Erythroblast (primary cell): Measurements from ENCODE around the gene ALDH3B1.

ENCODE experiments used
- DNase-seq, 2 experiments: peaks; one replicate each; lab custom pipeline; 2025; lab: John Stamatoyannopoulos, UW
- GATA1 ChIP-seq: IDR thresholded peaks from 2 replicates; pipeline ENCODE4 v1.6.1; 2011; ENCODE audit warnings: low read depth, mild to moderate bottlenecking, control low read depth, low read length, moderate library complexity
- POLR2A ChIP-seq: IDR thresholded peaks from 2 replicates; pipeline ENCODE4 v1.6.1; 2011; ENCODE audit warnings: mild to moderate bottlenecking, low read length

ALDH3B1 gene

GRCh38 chr11:68066742-68067141 lies 56.6 kb downstream of the ALDH3B1 start:
- no peak for DNase-seq
- TF ChIP-seq GATA1 (no peak), POLR2A (no peak)

DNA sequence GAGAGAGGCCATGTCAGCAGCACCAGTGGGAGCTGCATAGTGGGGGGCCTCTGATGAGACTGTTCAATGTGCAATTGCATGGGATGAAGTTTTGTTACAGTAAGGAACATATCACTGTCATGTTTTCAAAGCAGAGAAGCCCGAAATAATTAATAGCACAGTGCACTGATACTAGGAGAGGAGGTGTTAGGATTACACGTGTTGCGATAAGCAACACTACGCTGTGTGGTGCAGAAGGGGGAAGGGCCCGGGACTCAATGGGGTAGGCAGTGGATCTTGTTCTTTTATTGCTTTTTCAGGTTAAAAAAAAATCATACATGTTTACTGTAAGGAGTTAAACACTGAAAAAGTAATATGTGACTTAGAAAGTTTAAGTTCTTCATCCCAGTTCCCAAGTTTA lies 57.9 kb downstream of the ALDH3B1 start:
- TF ChIP-seq POLR2A (no peak), GATA1 (no peak)
- no peak for DNase-seq

DNA sequence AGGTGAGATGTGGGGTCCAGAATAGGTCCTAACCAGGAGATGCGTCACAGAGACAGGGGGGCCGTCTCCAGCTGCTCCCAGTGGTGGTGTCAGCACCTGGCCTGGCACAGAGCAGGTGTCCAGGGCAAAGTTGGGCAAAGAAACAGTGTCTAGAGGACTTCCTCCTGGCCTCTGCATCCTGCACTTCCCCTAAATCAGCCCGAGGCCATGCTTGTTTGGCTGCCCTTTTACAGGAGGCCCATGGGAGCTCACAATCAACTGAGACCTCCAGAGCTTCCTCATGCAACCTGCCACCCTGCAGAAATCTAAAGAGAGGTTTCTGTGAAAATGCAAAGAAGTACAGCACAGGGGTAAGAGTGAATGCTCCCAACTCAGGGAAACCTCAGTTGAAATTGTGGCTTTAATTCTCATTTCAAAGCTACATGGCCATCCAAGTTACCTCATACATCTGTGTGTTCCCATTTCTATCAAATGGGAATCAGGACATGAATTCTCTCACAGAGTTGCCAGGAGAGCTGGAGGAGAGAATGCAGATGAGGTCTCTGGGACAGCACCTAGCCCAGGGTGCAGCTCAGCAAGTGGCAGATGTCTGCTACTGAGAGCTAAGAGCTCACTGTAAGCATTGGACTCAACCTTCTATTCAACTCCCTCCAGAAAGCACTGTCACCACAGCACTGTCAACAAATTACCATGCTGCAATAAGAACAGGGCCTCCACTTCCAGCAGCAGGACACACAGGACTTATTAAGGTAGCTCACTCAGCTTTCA lies 61.3 kb downstream of the ALDH3B1 start:
- TF ChIP-seq GATA1 (no peak), POLR2A (no peak)
- no peak for DNase-seq

- DNase-seq = no peak
- TF ChIP-seq GATA1 = no peak
- no peak for TF ChIP-seq POLR2A
Measured at GRCh38 chr11:68074584-68075352, 64.6 kb downstream of the ALDH3B1 start.

DNA sequence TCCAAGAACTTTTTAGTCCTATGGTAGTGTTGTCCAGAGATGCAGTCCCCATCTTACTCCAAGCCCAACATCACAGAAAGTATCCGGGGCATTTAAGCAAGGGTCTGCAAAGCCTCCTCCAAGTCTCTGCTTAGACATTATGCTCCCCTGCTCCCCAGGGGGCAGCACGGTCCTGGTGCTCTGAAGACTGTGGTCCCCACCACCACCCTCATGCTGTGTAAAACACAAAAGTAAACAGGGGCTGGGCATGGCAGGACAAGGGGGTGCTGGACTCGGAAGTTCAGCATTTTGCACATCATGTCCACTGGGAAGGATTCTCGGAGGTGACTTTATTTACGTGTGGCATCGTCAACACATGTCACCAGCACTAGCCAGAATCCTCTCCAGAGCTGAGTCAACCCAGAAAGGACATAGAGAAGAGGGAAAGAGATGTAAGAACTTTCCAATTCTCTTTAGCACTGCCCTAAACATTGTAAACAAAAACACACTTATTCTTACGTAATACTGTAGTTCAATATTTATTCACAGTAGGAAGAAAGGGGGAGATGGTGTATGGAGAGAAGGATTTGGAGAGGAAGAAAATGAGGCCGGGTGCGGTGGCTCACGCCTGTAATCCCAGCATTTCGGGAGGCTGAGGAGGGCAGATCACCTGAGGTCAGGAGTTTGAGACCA lies 66.4 kb downstream of the ALDH3B1 start:
- DNase-seq = peak in 1 of 2 experiments; percentile 25
- no peak for TF ChIP-seq GATA1
- no peak for TF ChIP-seq POLR2A

GRCh38 chr11:68077617-68078582 lies 67.8 kb downstream of the ALDH3B1 start:
- no peak for DNase-seq
- TF ChIP-seq GATA1 (no peak), POLR2A (no peak)
